Stomach smooth muscle (tissue), 2 donors: ENCODE results near the gene PRPF6.

ENCODE experiments used
- H3K27ac ChIP-seq: one replicate; pipeline ENCODE4 v1.7.0; 2013; ENCODE audit warnings: mild to moderate bottlenecking, low read length, inconsistent platforms
- H3K27me3 ChIP-seq, 2 donors: one replicate each; pipeline ENCODE4 v1.7.0; 2013; ENCODE audit warnings: low read length in 2 of 2; ENCODE audit not compliant: insufficient read depth in 2 of 2, control insufficient read depth in 1 of 2
- H3K36me3 ChIP-seq, 2 donors: one replicate each; pipeline ENCODE4 v1.7.0; 2013; ENCODE audit warnings: low read length in 2 of 2; ENCODE audit not compliant: control insufficient read depth in 2 of 2, insufficient read depth in 2 of 2
- H3K4me1 ChIP-seq: one replicate; pipeline ENCODE4 v1.7.0; 2013; ENCODE audit warnings: low read length; ENCODE audit not compliant: control insufficient read depth, insufficient read depth
- H3K4me3 ChIP-seq, 2 donors: one replicate each; pipeline ENCODE4 v1.7.0; 2013; ENCODE audit warnings: low read length in 2 of 2
- H3K9ac ChIP-seq, 2 donors: one replicate each; pipeline ENCODE4 v1.7.0; 2013; ENCODE audit warnings: low read length in 2 of 2, mild to moderate bottlenecking in 1 of 2
- H3K9me3 ChIP-seq, 2 donors: one replicate each; pipeline ENCODE4 v1.7.0; 2013; ENCODE audit warnings: low read length in 2 of 2; ENCODE audit not compliant: control insufficient read depth in 2 of 2
- donor health status: healthy.
- donor health status: Pancreatic carcinoma.

Gene PRPF6

GRCh38 chr20:63940472-63941266 is 40.3 kb upstream of the PRPF6 start:
- Histone ChIP-seq H3K9ac (no peak overlapping the region), H3K4me3 (no peak overlapping the region), H3K9me3 (no peaks in the 10 kb centered on the region), H3K36me3 (peaks cover 19 to 28% of the 10 kb centered on the region in 2 donors), H3K27me3 (no peaks in the 10 kb centered on the region), H3K4me1 (peaks cover 5% of the 10 kb centered on the region), H3K27ac (no peak overlapping the region)

DNA sequence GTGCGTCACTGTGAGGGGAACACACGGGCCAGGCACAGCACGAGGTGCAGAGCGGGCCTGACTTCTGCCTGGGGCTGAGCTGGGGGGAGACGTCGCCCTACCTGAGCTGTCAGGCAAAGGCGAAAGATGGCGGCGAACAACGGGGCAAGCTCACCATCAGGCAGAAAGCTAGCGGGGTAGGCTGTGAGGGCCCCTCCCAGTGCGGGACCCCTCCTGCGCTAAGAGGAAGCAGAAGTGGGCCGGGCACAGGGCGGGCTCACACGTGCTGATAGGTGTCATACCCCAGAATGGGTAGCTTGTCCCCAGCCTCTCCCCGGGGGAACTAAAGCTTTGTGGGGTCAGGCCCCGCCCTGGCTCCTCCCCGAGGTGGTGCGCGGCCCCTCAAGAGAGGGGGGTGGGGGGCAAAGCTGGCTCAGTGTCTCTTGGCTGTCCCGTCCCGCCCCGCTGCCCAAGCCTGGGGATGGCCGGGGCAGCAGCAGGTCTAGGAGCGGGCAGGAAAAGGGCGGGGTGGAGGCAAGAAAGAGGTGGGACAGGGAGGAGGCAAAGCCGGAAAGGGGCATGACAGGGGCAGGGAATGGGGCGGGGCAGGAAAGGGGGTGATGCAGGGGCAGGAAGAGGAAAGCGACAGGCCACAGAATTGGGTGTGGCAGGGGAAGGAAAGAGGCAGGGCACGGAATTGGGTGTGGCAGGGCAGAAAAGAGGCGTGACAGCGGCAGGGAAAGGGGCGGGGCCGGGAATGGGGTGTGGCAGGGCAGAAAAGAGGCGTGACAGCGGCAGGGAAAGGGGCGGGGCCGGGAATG is 39.5 kb upstream of the PRPF6 start:
- Histone ChIP-seq H3K27me3 (no peaks in the 10 kb centered on the region), H3K36me3 (peaks cover 23 to 30% of the 10 kb centered on the region in 2 donors), H3K4me3 (no peak overlapping the region), H3K27ac (no peak overlapping the region), H3K4me1 (peaks cover 5% of the 10 kb centered on the region), H3K9ac (no peak overlapping the region), H3K9me3 (no peaks in the 10 kb centered on the region)

GRCh38 chr20:63942250-63942951 is 38.5 kb upstream of the PRPF6 start:
- H3K9ac ChIP-seq, result no peak overlapping the region
- H3K27me3 ChIP-seq, result no peaks in the 10 kb centered on the region
- no peaks in the 10 kb centered on the region for H3K9me3 ChIP-seq
- no peak overlapping the region for H3K27ac ChIP-seq
- H3K4me3 ChIP-seq, result no peak overlapping the region
- H3K36me3 ChIP-seq, result peaks cover 23 to 30% of the 10 kb centered on the region in 2 donors
- H3K4me1 ChIP-seq, result peaks cover 9% of the 10 kb centered on the region

DNA sequence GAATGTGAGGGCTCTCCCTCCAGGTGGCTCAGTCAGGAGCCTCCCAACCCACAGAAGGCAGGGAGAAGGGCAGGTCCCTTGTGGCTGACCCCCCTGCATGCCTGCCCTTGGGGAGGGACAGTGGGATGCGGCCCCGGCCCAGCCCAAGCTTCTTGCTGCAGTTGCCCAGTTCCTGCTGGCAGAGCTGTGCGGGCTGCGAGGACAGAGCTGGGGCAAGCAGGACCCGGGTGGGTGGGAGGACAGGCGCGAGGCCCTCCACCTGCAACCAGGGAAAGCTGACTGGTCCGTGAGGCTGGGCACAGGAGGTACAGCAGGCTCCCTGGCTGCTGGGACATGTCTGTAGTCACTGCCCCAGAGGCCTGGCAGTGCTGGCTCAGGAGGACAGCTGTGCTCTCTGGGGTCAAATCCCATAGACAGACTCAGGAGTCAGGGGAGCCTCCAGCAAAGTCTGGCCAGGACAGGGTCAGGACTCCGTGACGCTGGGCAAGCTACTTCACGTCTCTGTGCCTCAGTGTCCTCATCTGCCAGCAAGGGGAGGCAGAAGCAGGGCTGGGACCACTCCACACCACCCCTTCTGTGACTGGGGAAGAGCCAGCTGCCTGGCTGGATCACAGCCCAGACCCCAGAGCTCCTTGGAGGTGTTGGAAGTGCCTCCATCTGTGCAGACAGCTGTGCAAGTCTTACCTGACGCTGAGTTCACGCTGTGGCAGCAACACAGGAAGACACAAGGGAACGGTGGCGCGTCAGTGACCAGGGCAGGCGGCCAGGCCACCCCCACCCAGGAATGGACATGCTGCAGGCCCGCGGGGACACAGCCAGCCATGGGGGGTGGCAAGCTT is 37.7 kb upstream of the PRPF6 start:
- no peaks in the 10 kb centered on the region for H3K9me3 ChIP-seq
- no peak overlapping the region for H3K4me3 ChIP-seq
- no peak overlapping the region for H3K27ac ChIP-seq
- peaks cover 12% of the 10 kb centered on the region for H3K4me1 ChIP-seq
- H3K36me3 ChIP-seq, result peaks cover 23 to 30% of the 10 kb centered on the region in 2 donors
- no peaks in the 10 kb centered on the region for H3K27me3 ChIP-seq
- no peak overlapping the region for H3K9ac ChIP-seq

DNA sequence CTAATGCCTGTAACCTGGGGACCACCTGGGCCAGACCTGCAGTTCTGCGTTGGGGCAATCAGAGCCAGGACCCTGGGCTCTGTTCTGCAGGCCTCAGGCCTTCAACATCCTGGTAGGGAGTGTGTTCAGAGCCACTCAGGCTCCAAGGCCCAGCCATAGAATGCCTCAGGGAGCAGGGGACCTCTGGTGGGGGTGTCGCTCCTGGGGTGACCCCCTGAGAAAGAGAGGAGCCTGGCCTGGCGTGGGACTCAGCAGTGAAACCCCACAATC is 37.2 kb upstream of the PRPF6 start:
- Histone ChIP-seq H3K27me3 (no peaks in the 10 kb centered on the region), H3K27ac (no peak overlapping the region), H3K9me3 (no peaks in the 10 kb centered on the region), H3K4me1 (peaks cover 18% of the 10 kb centered on the region), H3K4me3 (no peak overlapping the region), H3K36me3 (peaks cover 23 to 30% of the 10 kb centered on the region in 2 donors), H3K9ac (no peak overlapping the region)

DNA sequence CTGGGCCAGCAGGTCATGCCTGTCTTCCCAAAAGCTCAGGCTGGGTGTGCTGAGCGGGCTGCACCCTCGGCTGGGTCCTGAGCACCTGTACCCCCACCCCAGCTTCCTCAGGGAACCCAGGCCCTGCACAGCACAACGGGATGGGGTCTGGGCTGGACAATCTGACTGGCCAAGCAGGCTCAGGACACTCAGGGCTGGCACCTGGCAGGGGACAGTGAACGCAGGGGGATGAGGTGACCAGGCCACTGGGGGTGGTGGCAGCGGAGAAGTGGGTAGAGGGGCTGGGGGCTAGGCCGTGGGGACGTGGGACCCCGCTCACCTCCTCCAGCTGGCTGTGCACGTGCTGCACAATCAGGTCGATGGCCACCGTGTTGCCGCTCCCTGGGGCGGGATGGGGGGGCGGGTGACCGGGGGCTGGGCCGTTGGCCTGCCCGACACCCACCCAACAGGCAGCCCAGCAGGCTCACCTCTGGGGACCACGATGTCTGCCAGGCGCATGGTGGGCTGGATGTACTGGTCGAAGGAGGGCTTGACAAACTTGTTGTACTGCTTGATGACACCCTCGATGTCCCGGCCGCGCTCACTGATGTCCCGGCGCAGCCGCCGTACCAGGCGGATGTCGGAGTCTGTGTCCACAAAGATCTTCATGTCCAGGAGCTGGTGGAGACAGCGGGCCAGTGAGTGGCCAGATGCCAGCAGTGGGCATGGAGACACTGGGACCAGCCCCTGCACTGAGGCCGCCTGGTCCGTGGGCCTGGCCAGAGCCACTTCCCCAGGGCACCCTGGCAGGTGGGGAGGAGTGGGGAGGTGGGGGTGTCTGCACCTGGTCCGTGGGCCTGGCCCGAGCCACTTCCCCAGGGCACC is 36.6 kb upstream of the PRPF6 start:
- Histone ChIP-seq H3K36me3 (peaks cover 23 to 30% of the 10 kb centered on the region in 2 donors), H3K27ac (no peak overlapping the region), H3K9me3 (no peaks in the 10 kb centered on the region), H3K4me3 (no peak overlapping the region), H3K9ac (no peak overlapping the region), H3K27me3 (no peaks in the 10 kb centered on the region), H3K4me1 (peaks cover 24% of the 10 kb centered on the region)

- Histone ChIP-seq H3K4me3 (no peak overlapping the region), H3K27me3 (no peaks in the 10 kb centered on the region), H3K9me3 (no peaks in the 10 kb centered on the region), H3K9ac (no peak overlapping the region), H3K4me1 (peaks cover 32% of the 10 kb centered on the region), H3K36me3 (peaks cover 20 to 26% of the 10 kb centered on the region in 2 donors), H3K27ac (no peak overlapping the region)
Measured at GRCh38 chr20:63945031-63945658, 35.8 kb upstream of the PRPF6 start.

GRCh38 chr20:63945921-63946920 is 34.7 kb upstream of the PRPF6 start:
- Histone ChIP-seq H3K27me3 (no peaks in the 10 kb centered on the region), H3K9me3 (no peaks in the 10 kb centered on the region), H3K36me3 (peaks cover 18 to 21% of the 10 kb centered on the region in 2 donors), H3K4me1 (peaks cover 43% of the 10 kb centered on the region), H3K9ac (no peak overlapping the region), H3K4me3 (no peak overlapping the region), H3K27ac (no peak overlapping the region)
